Esophagus muscularis mucosa (tissue), 3 donors: ENCODE data around the gene ZBTB7B.

ENCODE experiments used
- POLR2A ChIP-seq: fragments of 450-650 bp; IDR thresholded peaks from one replicate; pipeline ENCODE4 v1.6.1; 2017; ENCODE audit warnings: antibody characterized with exemption, moderate library complexity, mild to moderate bottlenecking, low read depth
- POLR2AphosphoS5 ChIP-seq, 2 donors: sonication (generic); formaldehyde crosslinking; IDR thresholded peaks; one replicate each; pipeline ENCODE4 v1.6.1; 2017; ENCODE audit warnings: antibody characterized with exemption in 2 of 2
- TF ChIP-seq, protein P1 (sequence below), 3 experiments: fragments of 200-600 bp in 2 of 3; fragments of 450-650 bp in 1 of 3; sonication (generic) in 2 of 3; IDR thresholded peaks; one replicate each; pipeline ENCODE4 v1.5.1; 2017 to 2019; ENCODE audit warnings: antibody characterized with exemption in 3 of 3, mild to moderate bottlenecking in 2 of 3, moderate library complexity in 1 of 3

DNA sequence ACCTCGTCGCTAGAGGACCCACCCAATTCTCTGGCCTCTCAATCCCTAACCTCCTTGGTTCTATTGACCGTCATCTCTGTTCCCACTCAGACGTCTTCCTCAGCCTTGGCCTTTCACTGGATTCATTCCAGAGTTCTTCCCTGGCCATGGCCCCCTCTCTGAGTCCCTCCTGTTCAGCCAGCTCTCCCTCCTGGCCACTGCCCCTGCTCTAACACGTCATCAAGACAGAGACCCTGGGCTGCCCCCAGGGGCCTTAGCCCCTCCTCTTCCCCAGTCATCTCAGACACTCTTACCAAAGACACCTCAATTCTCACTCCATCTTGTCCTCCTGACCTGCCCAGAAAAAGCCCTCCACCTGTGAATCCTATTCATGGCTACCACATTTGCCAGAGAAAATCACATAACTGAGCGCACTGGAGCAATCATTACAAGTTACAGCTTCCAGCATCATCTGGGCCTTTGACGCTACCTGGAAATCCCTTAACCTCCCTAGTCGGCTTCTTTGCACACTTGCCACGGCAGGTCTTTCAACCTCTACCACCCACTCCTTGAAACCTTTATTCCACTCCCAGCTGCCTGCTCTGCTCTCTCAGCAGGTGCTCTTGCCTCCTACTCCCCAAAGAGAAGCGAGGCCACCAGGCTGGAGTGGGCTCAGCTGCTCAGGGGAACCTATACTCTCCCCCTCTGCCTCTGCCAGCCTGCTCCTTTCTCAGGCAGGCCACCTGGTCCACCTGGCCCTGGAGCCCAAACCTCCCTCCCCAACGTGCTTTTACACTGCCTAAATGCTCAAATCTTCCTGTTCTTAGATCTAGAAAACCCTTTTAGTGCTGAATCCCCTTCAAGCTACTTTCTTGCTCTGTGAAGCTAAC, 17.0 kb downstream of the ZBTB7B start:
- TF ChIP-seq, protein P1, sequence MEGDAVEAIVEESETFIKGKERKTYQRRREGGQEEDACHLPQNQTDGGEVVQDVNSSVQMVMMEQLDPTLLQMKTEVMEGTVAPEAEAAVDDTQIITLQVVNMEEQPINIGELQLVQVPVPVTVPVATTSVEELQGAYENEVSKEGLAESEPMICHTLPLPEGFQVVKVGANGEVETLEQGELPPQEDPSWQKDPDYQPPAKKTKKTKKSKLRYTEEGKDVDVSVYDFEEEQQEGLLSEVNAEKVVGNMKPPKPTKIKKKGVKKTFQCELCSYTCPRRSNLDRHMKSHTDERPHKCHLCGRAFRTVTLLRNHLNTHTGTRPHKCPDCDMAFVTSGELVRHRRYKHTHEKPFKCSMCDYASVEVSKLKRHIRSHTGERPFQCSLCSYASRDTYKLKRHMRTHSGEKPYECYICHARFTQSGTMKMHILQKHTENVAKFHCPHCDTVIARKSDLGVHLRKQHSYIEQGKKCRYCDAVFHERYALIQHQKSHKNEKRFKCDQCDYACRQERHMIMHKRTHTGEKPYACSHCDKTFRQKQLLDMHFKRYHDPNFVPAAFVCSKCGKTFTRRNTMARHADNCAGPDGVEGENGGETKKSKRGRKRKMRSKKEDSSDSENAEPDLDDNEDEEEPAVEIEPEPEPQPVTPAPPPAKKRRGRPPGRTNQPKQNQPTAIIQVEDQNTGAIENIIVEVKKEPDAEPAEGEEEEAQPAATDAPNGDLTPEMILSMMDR (IDR thresholded peaks at IDR 0.05), result no peak
- TF ChIP-seq POLR2A (no peak), POLR2AphosphoS5 (IDR thresholded peaks at IDR 0.05) (no peak)
